ENCODE results near the gene PCSK4. TPM values are rescaled to one million over a fixed set of nuclear protein-coding genes. Genes with fewer than 3 reads are reported as not detected.
"Not testable (repeated sequence)": the region's sequence is repeated elsewhere in the genome, so short reads cannot be mapped to it uniquely, and the experiment has no call there.

PCSK4 gene
- total RNA-seq, 1 donor = 1.4 TPM

GRCh38 chr19:1501200-1501595 is 11.0 kb upstream of the PCSK4 start:
- no peak for TF ChIP-seq CTCF (IDR thresholded peaks at IDR 0.05; ENCODE audit: extremely low read depth, low read depth, low read length)
- Histone ChIP-seq H3K9me3 (ENCODE audit: low read depth, low read length) (peaks cover 2% of the 10 kb centered on the region), H3K79me2 (ENCODE audit: insufficient read depth, low read length) (no peaks in the 10 kb centered on the region), H2AFZ (ENCODE audit: low read length) (no peak overlapping the region), H3K27me3 (ENCODE audit: insufficient read depth, low read length) (peaks cover 26% of the 10 kb centered on the region), H3K4me3 (ENCODE audit: insufficient read depth, low read length) (no peak overlapping the region), H3K36me3 (ENCODE audit: insufficient read depth, low read length) (no peaks in the 10 kb centered on the region), H3K4me2 (ENCODE audit: insufficient read depth, low read length) (no peak overlapping the region), H3K4me1 (ENCODE audit: insufficient read depth, low read length) (no peaks in the 10 kb centered on the region), H4K20me1 (ENCODE audit: insufficient read depth, low read length) (no peaks in the 10 kb centered on the region), H3K27ac (ENCODE audit: low read depth, low read length) (no peak overlapping the region)
- no peak for DNase-seq (ENCODE audit: insufficient read length, low spot score, missing footprints)

- H3K79me2 ChIP-seq (ENCODE audit: insufficient read depth, low read length); H3K9me3 ChIP-seq (ENCODE audit: low read depth, low read length); H3K27ac ChIP-seq (ENCODE audit: low read depth, low read length); H3K4me2 ChIP-seq (ENCODE audit: insufficient read depth, low read length); H2AFZ ChIP-seq (ENCODE audit: low read length); H4K20me1 ChIP-seq (ENCODE audit: insufficient read depth, low read length); H3K4me3 ChIP-seq (ENCODE audit: insufficient read depth, low read length); DNase-seq (ENCODE audit: insufficient read length, low spot score, missing footprints); H3K36me3 ChIP-seq (ENCODE audit: insufficient read depth, low read length); H3K4me1 ChIP-seq (ENCODE audit: insufficient read depth, low read length): not testable (repeated sequence)
- peaks cover 22% of the 10 kb centered on the region for H3K27me3 ChIP-seq (ENCODE audit: insufficient read depth, low read length)
These were observed 9.1 kb upstream of the PCSK4 start for GRCh38 chr19:1499231-1499630.

GRCh38 chr19:1497578-1498235 is 7.6 kb upstream of the PCSK4 start:
- no peaks in the 10 kb centered on the region for H3K4me1 ChIP-seq (ENCODE audit: insufficient read depth, low read length)
- H3K27me3 ChIP-seq (ENCODE audit: insufficient read depth, low read length) = peaks cover 9% of the 10 kb centered on the region
- H3K27ac ChIP-seq (ENCODE audit: low read depth, low read length) = no peak overlapping the region
- no peak for DNase-seq (ENCODE audit: insufficient read length, low spot score, missing footprints)
- no peaks in the 10 kb centered on the region for H4K20me1 ChIP-seq (ENCODE audit: insufficient read depth, low read length)
- no peak overlapping the region for H3K4me2 ChIP-seq (ENCODE audit: insufficient read depth, low read length)
- H2AFZ ChIP-seq (ENCODE audit: low read length) = no peak overlapping the region
- no peak for TF ChIP-seq CTCF (IDR thresholded peaks at IDR 0.05; ENCODE audit: extremely low read depth, low read depth, low read length)
- H3K79me2 ChIP-seq (ENCODE audit: insufficient read depth, low read length) = no peaks in the 10 kb centered on the region
- H3K36me3 ChIP-seq (ENCODE audit: insufficient read depth, low read length) = no peaks in the 10 kb centered on the region
- no peak overlapping the region for H3K4me3 ChIP-seq (ENCODE audit: insufficient read depth, low read length)
- H3K9me3 ChIP-seq (ENCODE audit: low read depth, low read length) = no peaks in the 10 kb centered on the region

GRCh38 chr19:1496714-1497577 is 6.8 kb upstream of the PCSK4 start:
- H3K79me2 ChIP-seq (ENCODE audit: insufficient read depth, low read length) = no peaks in the 10 kb centered on the region
- no peak for TF ChIP-seq CTCF (IDR thresholded peaks at IDR 0.05; ENCODE audit: extremely low read depth, low read depth, low read length)
- no peak for DNase-seq (ENCODE audit: insufficient read length, low spot score, missing footprints)
- H3K9me3 ChIP-seq (ENCODE audit: low read depth, low read length) = no peaks in the 10 kb centered on the region
- no peaks in the 10 kb centered on the region for H3K4me1 ChIP-seq (ENCODE audit: insufficient read depth, low read length)
- no peaks in the 10 kb centered on the region for H4K20me1 ChIP-seq (ENCODE audit: insufficient read depth, low read length)
- H3K27ac ChIP-seq (ENCODE audit: low read depth, low read length) = no peak overlapping the region
- no peak overlapping the region for H2AFZ ChIP-seq (ENCODE audit: low read length)
- no peaks in the 10 kb centered on the region for H3K36me3 ChIP-seq (ENCODE audit: insufficient read depth, low read length)
- H3K27me3 ChIP-seq (ENCODE audit: insufficient read depth, low read length) = peaks cover 9% of the 10 kb centered on the region
- no peak overlapping the region for H3K4me2 ChIP-seq (ENCODE audit: insufficient read depth, low read length)
- H3K4me3 ChIP-seq (ENCODE audit: insufficient read depth, low read length) = no peak overlapping the region
